Small intestine (tissue), 7 donors: ENCODE results near the gene APLNR. TPM values are rescaled to one million over a fixed set of nuclear protein-coding genes. Genes with fewer than 3 reads are reported as not detected.

ENCODE experiments used
- DNase-seq, 2 donors: peaks; one replicate each; pipeline versions ENCODE4 v3.0.0 to v3.0.0-alpha.2; 2013
- FAIRE-seq: peaks from 2 replicates; lab custom pipeline; 2012; peaks lifted over from hg19 to GRCh38; lab: Jason Lieb, UNC
- H3K27ac ChIP-seq, 3 donors: one replicate each; pipeline ENCODE4 v1.5.1; 2013; ENCODE audit warnings: low read length in 2 of 3, mild to moderate bottlenecking in 2 of 3, control low read depth in 1 of 3, inconsistent platforms in 1 of 3, low read depth in 1 of 3, moderate library complexity in 1 of 3
- H3K27me3 ChIP-seq, 3 donors: one replicate each; pipeline ENCODE4 v1.6.1; 2013; ENCODE audit warnings: low read length in 3 of 3, inconsistent platforms in 1 of 3; ENCODE audit not compliant: control insufficient read depth in 3 of 3, insufficient read depth in 3 of 3
- H3K36me3 ChIP-seq, 3 donors: one replicate each; pipeline ENCODE4 v1.6.1; 2013; ENCODE audit warnings: low read length in 3 of 3, inconsistent platforms in 1 of 3, low read depth in 1 of 3, mild to moderate bottlenecking in 1 of 3, moderate library complexity in 1 of 3; ENCODE audit not compliant: control insufficient read depth in 3 of 3, insufficient read depth in 2 of 3
- H3K4me1 ChIP-seq, 3 donors: one replicate each; pipeline ENCODE4 v1.6.1; 2013; ENCODE audit warnings: low read length in 2 of 3, inconsistent platforms in 1 of 3, low read depth in 1 of 3, mild to moderate bottlenecking in 1 of 3, moderate library complexity in 1 of 3; ENCODE audit not compliant: control insufficient read depth in 3 of 3, insufficient read depth in 2 of 3
- H3K4me3 ChIP-seq, 3 donors: one replicate each; pipeline ENCODE4 v1.5.1; 2013; ENCODE audit warnings: low read length in 3 of 3, control low read depth in 1 of 3, inconsistent platforms in 1 of 3, low read depth in 1 of 3, mild to moderate bottlenecking in 1 of 3, moderate library complexity in 1 of 3
- H3K9me3 ChIP-seq, 2 donors: one replicate each; pipeline ENCODE4 v1.6.1; 2013; ENCODE audit warnings: low read depth in 1 of 2, low read length in 1 of 2; ENCODE audit not compliant: control insufficient read depth in 2 of 2, insufficient read depth in 1 of 2
- WGBS, 3 donors: extraction: QIAGEN DNeasy Blood & Tissue Kit; methylation state at CpG; one replicate each; pipeline ENCODE4 v1.1.7; 2013; 5-methylcytosine and 5-hydroxymethylcytosine counted together
- polyA plus RNA-seq, 4 donors: library from polyadenylated mRNA; stranded (reverse) in 3 of 4; unstranded in 1 of 4; fragments of 200-250 nt in 3 of 4; fragments of 120-200 nt in 1 of 4; gene quantifications; one replicate each; pipeline versions ENCODE4 v1.2.1 to v1.2.3, GENCODE V29; 2013
- donor health status: healthy with polysubstance abuse.
- donor health status: control.
- donor health status: control.
- donor health status: Bipolar disorder and iron deficiency.
- donor health status: healthy.

Gene APLNR
- polyA plus RNA-seq, 4 donors, result 0.27 to 25.4 (median 3.4) TPM; not detected in 1

DNA sequence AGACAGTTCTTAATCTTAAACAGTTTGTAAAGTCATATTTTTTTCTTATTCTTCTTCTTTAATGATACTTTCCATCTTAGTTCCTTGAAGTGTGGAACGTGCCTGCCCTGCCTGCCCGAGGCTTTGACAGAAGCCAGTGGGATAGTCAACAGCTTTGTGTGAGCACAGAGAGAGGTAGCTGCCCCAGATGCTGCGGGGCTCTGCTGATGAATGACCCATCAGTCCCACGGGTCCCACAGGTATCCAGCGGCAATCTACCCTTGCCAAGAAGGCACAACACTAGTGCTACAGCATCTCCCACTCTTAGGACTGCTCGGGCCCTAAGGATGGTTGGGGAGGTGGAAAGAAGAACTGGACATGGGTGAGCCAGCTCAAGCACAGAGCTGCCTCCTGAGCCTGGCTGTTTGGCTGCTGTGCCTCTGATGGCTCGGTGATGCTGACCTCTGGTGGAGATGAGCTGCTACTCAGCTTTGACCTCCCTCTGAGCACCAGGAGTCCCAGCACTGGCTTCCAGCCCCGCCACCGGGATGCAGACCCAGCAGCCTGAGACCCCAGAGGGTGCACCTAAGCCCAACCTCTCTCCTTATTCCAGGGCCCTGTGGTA is 11.8 kb upstream of the APLNR start:
- Histone ChIP-seq H3K4me1 (no peaks in the 10 kb centered on the region), H3K4me3 (no peak overlapping the region), H3K9me3 (peaks cover 0 to 2% of the 10 kb centered on the region in 2 donors), H3K27ac (no peak overlapping the region), H3K36me3 (no peaks in the 10 kb centered on the region), H3K27me3 (no peaks in the 10 kb centered on the region)
- FAIRE-seq (no peak), DNase-seq (peak; percentile 33 to 48)
- 29 to 45% (median 45%) methylated on average over 9 of the region's 9 CpGs for WGBS, 3 donors

DNA sequence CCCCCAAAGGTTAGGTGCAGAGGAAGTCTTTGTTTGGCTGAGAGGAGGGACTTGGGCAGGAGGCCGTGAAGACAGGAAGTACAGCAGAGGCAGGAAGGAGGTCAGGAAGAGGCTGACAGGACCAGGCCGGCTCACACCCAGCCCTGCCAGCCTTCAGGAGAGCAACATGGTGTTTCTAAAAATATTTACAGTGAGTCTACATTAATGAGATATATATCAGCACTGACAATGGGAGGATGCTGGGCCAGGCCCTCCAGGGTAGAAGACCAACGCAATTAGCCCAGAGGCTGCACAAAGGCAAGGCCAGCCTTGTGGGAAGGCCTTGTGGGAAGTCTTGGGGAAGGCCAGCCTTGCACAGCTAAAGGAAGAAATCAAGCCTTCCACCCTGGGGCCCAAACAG is 7.9 kb upstream of the APLNR start:
- DNase-seq, result no peak
- Histone ChIP-seq H3K36me3 (no peaks in the 10 kb centered on the region), H3K4me3 (no peak overlapping the region), H3K27ac (no peak overlapping the region), H3K4me1 (no peaks in the 10 kb centered on the region), H3K27me3 (no peaks in the 10 kb centered on the region), H3K9me3 (peaks cover 0 to 2% of the 10 kb centered on the region in 2 donors)
- FAIRE-seq, result no peak
- WGBS, 3 donors, result 50 to 81% (median 62%) methylated on average over 3 of the region's 3 CpGs

- Histone ChIP-seq H3K9me3 (peaks cover 0 to 2% of the 10 kb centered on the region in 2 donors), H3K4me1 (no peaks in the 10 kb centered on the region), H3K27ac (no peak overlapping the region), H3K27me3 (no peaks in the 10 kb centered on the region), H3K36me3 (no peaks in the 10 kb centered on the region), H3K4me3 (no peak overlapping the region)
- no peak for DNase-seq
- 52 to 69% (median 65%) methylated on average over 2 of the region's 2 CpGs for WGBS, 3 donors
- no peak for FAIRE-seq
Measured at GRCh38 chr11:57241353-57241972, 4.4 kb upstream of the APLNR start.

- 50 to 57% (median 54%) methylated on average over 5 of the region's 5 CpGs for WGBS, 3 donors
- H3K27ac ChIP-seq, result no peak overlapping the region
- DNase-seq (no peak), FAIRE-seq (no peak)
- H3K27me3 ChIP-seq, result no peaks in the 10 kb centered on the region
- no peak overlapping the region for H3K4me3 ChIP-seq
- no peaks in the 10 kb centered on the region for H3K4me1 ChIP-seq
- H3K9me3 ChIP-seq, result peaks cover 0 to 2% of the 10 kb centered on the region in 2 donors
- no peaks in the 10 kb centered on the region for H3K36me3 ChIP-seq
Measured at GRCh38 chr11:57240757-57241156, 3.7 kb upstream of the APLNR start.

- WGBS, 3 donors, result 53 to 83% (median 66%) methylated on average over 2 of the region's 2 CpGs
- Histone ChIP-seq H3K27ac (no peak overlapping the region), H3K4me1 (no peaks in the 10 kb centered on the region), H3K36me3 (no peaks in the 10 kb centered on the region), H3K27me3 (peaks cover 0 to 2% (median 0%) of the 10 kb centered on the region in 3 donors), H3K9me3 (peaks cover 0 to 2% of the 10 kb centered on the region in 2 donors), H3K4me3 (no peak overlapping the region)
- FAIRE-seq, result no peak
- peak in 1 of 2 donors; percentile 13 for DNase-seq
Measured at GRCh38 chr11:57240007-57240406, 3.0 kb upstream of the APLNR start.

GRCh38 chr11:57239348-57239747 is 2.3 kb upstream of the APLNR start:
- H3K27me3 ChIP-seq, result peaks cover 0 to 7% (median 0%) of the 10 kb centered on the region in 3 donors
- no peaks in the 10 kb centered on the region for H3K9me3 ChIP-seq
- H3K27ac ChIP-seq, result no peak overlapping the region
- no peak overlapping the region for H3K4me3 ChIP-seq
- DNase-seq (no peak), FAIRE-seq (no peak)
- WGBS, 3 donors, result 65 to 78% (median 78%) methylated on average over 1 of the region's 1 CpG
- H3K4me1 ChIP-seq, result no peaks in the 10 kb centered on the region
- H3K36me3 ChIP-seq, result no peaks in the 10 kb centered on the region

- H3K4me1 ChIP-seq, result no peaks in the 10 kb centered on the region
- no peaks in the 10 kb centered on the region for H3K9me3 ChIP-seq
- peaks cover 0 to 13% (median 0%) of the 10 kb centered on the region in 3 donors for H3K27me3 ChIP-seq
- DNase-seq (no peak), FAIRE-seq (no peak)
- peak overlapping the region in 1 of 3 donors; percentile 8 for H3K27ac ChIP-seq
- 78 to 87% (median 78%) methylated on average over 39 of the region's 39 CpGs for WGBS, 3 donors
- peak overlapping the region in 1 of 3 donors; percentile 30 for H3K4me3 ChIP-seq
- H3K36me3 ChIP-seq, result no peaks in the 10 kb centered on the region
Measured at GRCh38 chr11:57235761-57236703, 1.0 kb downstream of the APLNR start.

GRCh38 chr11:57233702-57234101 is 3.3 kb downstream of the APLNR start:
- DNase-seq, result no peak
- Histone ChIP-seq H3K9me3 (no peaks in the 10 kb centered on the region), H3K27ac (no peak overlapping the region), H3K4me3 (peak overlapping the region in 1 of 3 donors; percentile 30), H3K36me3 (no peaks in the 10 kb centered on the region), H3K27me3 (peaks cover 0 to 22% (median 3%) of the 10 kb centered on the region in 3 donors), H3K4me1 (no peaks in the 10 kb centered on the region)
- WGBS, 3 donors, result 66 to 73% (median 66%) methylated on average over 5 of the region's 5 CpGs
- FAIRE-seq, result no peak
